ENCODE measurements around the gene ATP5MC2.
"Not testable (repeated sequence)": the region's sequence is repeated elsewhere in the genome, so short reads cannot be mapped to it uniquely, and the experiment has no call there.

Gene ATP5MC2

DNA sequence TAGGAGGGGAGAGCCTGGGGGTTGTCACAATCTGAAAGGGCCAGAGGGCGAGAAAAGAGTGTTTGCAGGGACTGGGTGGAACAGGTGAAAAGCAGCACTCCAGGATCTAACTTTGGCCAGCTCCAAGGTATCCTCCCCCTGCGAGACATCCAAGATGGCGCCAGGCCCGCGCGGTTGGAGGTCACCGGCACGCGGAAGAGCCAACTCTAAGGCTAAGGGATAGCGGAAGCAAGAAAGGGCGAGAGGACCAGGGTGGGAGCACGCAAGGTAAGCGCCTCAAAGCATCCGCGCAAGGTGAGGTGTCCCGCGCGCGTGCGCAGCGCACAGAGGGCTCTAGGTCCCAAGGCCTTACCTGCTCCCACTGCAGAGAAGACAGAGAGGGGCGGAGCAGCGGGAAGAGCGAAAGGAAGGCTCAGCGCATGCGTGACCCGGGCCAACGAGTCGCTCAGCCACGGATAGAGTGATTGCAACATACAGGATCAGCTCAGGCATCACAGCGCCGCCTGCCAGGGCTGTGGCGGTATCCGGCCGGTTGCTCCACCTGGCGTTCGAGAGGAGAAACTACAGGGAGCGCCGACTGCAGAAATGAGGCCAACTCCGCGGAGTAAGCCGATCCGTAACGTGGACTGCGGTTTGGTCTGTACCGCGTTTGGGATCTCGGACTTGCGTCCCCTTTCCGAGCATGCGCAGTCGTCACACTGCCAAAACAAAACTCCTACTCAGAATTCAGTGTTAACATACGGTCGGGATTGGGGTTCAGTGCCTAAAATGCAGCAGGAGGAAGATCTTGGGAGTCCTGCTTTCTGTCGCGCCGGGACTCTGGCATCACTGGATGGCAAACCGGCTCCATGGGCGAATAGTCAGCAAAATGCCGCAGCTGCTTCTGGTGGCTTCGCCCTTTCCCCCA is at the start of gene ATP5MC2:
Gene ATP5MC2, minus strand, starts transcription at position 383 of the 907 bp plus-strand sequence. CDS start 3,469 bp downstream, outside the sequence.
- in situ Hi-C loops (cut with MboI; ENCODE audit: low sequenced_read_pairs), result no loop called here

DNA sequence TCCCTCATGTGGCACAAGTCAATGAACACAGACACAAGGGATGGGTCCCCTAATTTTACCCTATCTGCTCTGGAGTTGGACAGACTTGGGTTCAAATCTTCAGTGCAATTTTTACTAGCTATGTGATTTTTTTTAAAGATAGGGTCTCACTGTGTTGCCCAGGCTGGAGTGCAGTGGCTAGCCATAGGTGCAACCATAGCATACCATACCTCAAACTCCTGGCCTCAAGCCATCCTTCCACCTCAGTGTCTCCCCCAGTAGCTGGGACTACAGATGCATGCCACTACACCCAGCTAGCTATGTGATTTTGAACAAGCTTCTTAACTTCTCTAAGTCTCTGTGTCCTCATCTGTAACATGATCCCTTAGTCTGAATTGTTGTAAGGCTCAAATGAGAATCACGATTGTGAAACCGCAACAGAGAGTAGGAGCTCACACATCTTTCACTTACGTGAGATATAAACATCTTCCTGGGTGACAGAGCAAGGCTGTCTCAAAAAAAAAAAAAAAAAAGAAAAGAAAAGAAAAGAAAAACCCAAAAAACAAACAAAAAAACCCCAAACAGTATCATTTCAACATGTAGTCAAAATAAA is 46.7 kb upstream of the ATP5MC2 start:
- in situ Hi-C loops (cut with MboI; ENCODE audit: low sequenced_read_pairs), result no loop called here

DNA sequence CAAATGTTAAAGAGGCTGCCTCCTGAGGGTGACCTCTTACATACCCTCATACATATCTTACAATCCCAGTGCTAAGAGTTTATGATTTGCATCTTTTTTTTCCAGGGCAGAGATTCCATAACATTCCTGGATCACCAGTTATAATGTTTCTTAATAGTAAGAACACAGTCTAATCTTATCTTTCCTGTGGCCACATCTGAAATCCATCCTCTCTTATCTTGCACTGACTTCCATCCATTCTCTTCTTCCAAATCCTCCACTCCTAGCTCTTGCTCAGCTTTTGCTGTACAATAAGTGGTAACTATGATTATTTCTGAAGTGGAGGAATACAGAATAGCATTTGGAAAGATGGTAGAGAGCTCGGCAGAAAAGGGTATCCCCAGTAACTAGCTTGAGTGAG is 45.1 kb upstream of the ATP5MC2 start:
- in situ Hi-C loops (cut with MboI; ENCODE audit: low sequenced_read_pairs), result no loop called here

GRCh38 chr12:53719649-53720048 is 43.8 kb upstream of the ATP5MC2 start:
- in situ Hi-C loops (cut with MboI; ENCODE audit: low sequenced_read_pairs), result no loop called here

GRCh38 chr12:53718567-53718966 is 42.7 kb upstream of the ATP5MC2 start:
- in situ Hi-C loops (cut with MboI; ENCODE audit: low sequenced_read_pairs), result not testable (repeated sequence)

DNA sequence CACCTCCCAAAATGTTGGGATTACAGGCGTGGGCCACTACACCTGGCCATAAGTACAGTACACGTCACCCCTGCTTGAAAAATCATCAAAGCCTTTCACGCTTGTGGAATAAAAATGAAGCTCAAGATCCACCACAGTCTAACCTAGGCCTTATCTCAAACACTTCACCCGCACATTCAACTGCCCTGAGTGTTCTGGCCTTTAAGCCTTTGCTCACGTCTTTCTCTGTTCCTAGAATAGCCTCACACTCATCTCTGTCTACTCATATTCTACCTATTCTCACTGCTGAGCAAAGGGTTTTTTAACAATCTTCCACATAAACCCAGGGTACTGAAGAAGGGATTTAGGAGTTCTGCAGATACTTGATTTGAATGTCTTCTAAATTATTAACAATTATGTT is 41.4 kb upstream of the ATP5MC2 start:
- in situ Hi-C loops (cut with MboI; ENCODE audit: low sequenced_read_pairs), result no loop called here

- in situ Hi-C loops (cut with MboI; ENCODE audit: low sequenced_read_pairs), result no loop called here
Measured at GRCh38 chr12:53714004-53714403, 38.1 kb upstream of the ATP5MC2 start.

- in situ Hi-C loops (cut with MboI; ENCODE audit: low sequenced_read_pairs), result no loop called here
Measured at GRCh38 chr12:53713516-53713915, 37.6 kb upstream of the ATP5MC2 start.

DNA sequence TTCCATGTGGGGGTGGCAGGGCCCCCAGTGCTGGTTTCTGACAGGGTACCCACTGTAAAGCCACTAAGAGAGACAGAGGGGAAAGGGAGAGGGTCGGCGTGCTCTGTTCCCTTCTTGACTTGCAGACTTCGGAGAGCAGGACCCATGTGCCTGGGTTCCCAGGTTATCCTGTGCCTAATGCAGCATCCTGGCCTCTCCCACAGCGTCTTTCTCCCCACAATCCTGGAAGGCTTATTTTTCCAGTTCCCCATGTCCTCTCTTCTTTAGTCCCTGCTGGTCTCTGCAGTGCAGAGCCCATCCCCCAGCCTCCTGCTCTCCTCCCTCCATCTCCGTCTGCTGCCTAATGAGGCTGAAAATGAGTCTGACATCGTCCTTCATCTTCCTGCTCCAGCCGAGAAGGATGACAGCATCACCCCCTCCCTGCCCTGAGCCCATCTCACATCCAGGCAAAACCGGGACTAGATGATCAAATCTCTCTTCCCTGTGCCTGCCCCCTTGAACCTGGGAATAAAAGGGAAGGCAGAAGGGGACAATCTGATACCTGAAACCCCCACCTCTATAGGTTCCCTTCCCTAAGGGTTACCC is 36.3 kb upstream of the ATP5MC2 start:
- in situ Hi-C loops (cut with MboI; ENCODE audit: low sequenced_read_pairs), result no loop called here

DNA sequence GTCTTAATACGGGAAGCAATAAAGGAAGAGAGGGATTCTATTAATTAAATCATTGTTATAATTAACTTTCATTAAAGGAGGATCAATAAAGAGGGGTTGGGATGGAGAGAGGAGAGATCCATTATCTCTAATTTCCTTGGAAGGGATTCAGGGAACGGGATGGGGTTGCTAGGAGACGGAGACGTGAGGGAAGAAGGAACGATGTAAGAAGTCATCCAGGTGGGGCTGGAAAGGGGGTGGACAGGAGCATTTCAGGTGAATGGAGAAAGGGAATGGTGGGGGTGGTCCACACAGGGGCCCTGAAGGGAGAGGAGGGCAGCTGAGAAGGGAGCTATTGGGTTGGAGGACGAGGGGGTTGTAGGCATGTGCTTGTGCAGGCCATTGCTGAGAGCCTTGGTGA is 34.2 kb upstream of the ATP5MC2 start:
- in situ Hi-C loops (cut with MboI; ENCODE audit: low sequenced_read_pairs), result no loop called here

DNA sequence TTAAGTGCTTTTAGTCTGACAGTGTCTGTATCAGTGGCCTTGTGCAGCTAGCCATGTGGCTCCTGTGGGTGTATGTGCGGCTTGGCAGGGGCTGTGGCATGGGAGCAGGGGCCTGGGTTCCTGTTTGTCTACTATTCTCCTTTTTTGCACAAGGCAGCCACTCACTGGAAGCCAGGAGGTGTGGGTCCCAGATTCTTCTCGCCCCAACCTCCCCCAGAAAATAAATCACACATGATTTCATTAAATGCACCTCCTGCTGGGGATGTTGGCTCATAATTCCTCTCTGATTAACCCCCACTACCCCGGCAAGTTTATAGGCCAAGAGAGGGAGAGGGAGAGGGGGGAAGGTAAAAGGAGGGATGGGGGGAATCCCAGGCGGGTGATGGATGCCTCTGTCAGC is 33.8 kb upstream of the ATP5MC2 start:
- in situ Hi-C loops (cut with MboI; ENCODE audit: low sequenced_read_pairs), result no loop called here

GRCh38 chr12:53706080-53706479 is 30.2 kb upstream of the ATP5MC2 start:
- in situ Hi-C loops (cut with MboI; ENCODE audit: low sequenced_read_pairs), result no loop called here

GRCh38 chr12:53703756-53704155 is 27.9 kb upstream of the ATP5MC2 start:
- in situ Hi-C loops (cut with MboI; ENCODE audit: low sequenced_read_pairs), result no loop called here

DNA sequence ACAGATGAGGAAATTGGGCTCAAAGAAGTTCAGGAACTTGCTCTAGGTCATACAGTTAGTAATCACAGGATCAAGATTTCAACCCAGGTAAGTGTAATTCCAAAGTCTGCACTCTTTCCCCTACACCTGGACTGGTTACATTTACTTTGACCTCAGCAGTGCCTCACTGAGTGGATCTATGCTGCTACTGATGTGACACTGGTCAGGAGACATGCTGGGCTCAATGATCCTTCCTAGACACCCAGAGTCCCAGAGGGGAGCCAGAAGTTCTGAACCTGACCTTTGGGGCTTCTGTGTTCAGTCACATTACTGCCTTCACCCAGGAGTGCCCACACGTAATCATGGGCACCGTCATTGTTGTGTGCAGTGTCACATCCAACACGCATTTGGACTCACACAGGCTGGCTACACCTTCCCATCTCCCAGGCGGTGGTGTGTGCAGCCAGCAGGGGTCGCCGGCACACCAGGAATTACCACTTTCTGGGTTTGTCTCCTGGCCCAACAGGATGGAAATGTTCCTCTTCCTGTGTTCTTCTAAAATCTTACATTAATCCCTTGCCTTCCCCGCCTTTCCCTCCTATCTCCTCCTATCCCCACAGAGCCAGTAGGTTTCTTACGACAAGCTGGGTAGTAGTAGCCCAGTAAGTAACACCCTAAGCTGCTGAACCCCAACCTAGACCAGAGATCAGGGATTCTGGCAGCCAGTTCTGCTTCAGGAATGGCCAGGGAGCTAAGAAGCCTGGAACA is 25.8 kb upstream of the ATP5MC2 start:
- in situ Hi-C loops (cut with MboI; ENCODE audit: low sequenced_read_pairs), result no loop called here

DNA sequence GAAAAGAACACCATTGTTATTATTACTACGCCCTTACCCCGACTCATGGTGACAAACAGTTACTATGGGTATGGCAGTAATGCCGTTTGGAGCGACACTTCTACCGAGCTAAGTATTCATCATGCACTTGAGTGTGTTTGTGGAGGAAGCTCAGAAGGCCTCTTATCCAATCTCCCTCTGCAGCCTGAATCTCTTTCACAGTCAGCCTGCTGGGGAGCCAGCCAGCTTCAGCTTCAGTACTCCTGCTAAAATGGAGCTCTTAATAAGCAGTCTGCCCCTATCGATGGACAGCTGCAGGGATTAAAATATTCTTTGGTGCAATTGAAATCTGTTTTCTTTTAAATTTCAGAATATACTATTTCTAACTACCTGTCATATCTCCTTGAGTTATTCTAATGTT is 24.7 kb upstream of the ATP5MC2 start:
- in situ Hi-C loops (cut with MboI; ENCODE audit: low sequenced_read_pairs), result no loop called here

GRCh38 chr12:53699678-53700025 is 23.8 kb upstream of the ATP5MC2 start:
- in situ Hi-C loops (cut with MboI; ENCODE audit: low sequenced_read_pairs), result no loop called here

DNA sequence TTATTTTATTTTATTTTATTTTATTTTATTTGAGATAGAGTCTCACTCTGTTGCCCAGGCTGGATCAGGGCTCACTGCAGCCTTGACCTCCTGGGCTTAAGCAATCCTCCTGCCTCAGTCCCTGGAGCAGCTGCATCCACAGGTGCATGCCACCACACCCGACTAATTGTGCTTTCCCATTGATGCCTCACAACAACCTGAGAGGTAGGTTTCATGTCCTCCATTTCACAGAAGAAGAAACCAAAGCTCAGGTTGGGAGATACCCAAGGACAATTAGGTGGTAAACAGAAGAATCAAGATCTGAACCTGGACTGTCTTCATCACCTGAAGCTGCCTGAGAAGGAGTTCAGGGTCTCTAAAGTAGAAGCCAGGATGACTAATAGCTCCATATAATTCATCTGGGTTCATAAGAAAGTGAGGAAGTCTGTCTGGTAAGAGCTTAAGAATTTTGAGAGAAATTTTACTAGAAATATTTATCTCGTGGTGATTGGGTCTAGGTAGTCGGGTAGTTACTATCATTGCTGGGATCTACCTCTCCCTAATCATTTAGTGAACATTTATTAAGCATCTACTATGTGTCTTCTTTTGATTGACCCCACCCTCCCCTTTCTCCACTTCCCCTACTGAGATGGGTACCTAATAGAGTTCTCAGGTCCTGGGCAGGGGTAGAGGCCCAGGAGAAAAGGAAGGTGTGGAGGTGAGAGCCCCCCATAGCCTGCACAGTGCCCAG is 23.2 kb upstream of the ATP5MC2 start:
- in situ Hi-C loops (cut with MboI; ENCODE audit: low sequenced_read_pairs), result no loop called here

DNA sequence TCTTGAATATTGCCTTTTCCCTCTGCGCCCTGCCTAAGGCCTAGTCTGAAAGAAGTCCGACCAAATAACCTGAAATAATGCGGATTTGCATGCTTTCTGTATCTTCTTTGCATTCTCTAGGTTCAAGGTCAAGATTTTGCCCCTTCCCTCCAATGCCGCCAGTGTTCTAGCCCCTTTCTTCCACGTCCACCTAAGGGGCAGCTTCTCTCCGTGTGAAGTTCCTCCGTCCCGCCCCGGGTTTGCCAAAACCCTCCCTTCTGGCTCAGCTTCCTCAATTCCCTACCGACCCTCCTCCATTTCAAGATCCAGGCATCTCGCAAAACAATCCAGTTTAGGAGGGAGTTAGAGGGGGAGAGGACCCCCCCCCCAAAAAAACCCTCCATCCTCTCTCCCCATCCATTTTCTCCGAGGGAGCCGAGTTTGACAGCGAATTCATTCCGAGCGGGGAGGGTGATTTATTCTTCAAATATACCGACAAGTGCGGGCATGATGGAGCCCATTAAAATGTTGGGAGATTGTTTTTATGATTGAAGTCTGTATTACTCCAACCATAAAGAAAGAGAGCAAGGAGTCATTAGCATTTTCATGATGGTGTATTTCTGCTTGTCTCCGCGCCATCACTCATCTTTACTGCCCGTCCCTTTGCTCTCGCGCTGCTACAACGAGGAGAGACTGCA is 20.9 kb upstream of the ATP5MC2 start:
- in situ Hi-C loops (cut with MboI; ENCODE audit: low sequenced_read_pairs), result no loop called here

DNA sequence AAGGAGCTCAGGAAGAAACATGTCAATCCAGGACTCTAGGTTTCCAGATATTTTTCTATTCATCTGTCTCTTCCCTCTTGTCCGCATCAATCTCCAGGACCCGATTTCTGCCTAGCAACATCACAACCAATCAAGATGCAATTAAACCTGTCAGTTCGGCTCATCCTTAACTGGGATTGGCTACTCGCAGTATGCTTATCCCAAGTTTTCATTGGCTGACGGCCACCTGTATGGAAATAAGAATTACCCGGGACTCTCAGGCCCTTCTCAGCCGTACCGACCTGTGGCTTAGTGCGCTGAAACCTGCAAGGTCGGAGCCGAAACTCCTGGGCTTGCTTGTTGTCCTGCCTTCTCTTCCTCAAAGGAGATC is 20.4 kb upstream of the ATP5MC2 start:
- in situ Hi-C loops (cut with MboI; ENCODE audit: low sequenced_read_pairs), result no loop called here
